Epithelial cell of prostate (primary cell): ENCODE data around the gene PSME3IP1.

ENCODE experiments used
- DNase-seq: peaks from one replicate; pipeline ENCODE4 v3.0.0-alpha.2; 2011; ENCODE audit warnings: low read depth, low spot score
- H3K27ac ChIP-seq: fragments of 450-650 bp; 2 replicates; pipeline ENCODE4 v1.5.1; 2017; ENCODE audit warnings: mild to moderate bottlenecking

PSME3IP1 gene

GRCh38 chr16:57147381-57148221, 38.2 kb downstream of the PSME3IP1 start:
- H3K27ac ChIP-seq: peak overlapping the region; percentile 17
- peak; percentile 16 for DNase-seq

GRCh38 chr16:57146735-57147134, 39.1 kb downstream of the PSME3IP1 start:
- no peak for DNase-seq
- H3K27ac ChIP-seq: no peak overlapping the region

GRCh38 chr16:57146040-57146647, 39.7 kb downstream of the PSME3IP1 start:
- H3K27ac ChIP-seq: no peak overlapping the region
- no peak for DNase-seq

- no peak for DNase-seq
- no peak overlapping the region for H3K27ac ChIP-seq
These were observed 40.5 kb downstream of the PSME3IP1 start for GRCh38 chr16:57145046-57146021.

- DNase-seq: no peak
- H3K27ac ChIP-seq: no peak overlapping the region
These were observed 41.8 kb downstream of the PSME3IP1 start for GRCh38 chr16:57144027-57144426.

- no peak overlapping the region for H3K27ac ChIP-seq
- DNase-seq: no peak
These were observed 42.5 kb downstream of the PSME3IP1 start for GRCh38 chr16:57143149-57143921.

- no peak overlapping the region for H3K27ac ChIP-seq
- DNase-seq: no peak
These were observed 43.8 kb downstream of the PSME3IP1 start for GRCh38 chr16:57141822-57142631.

GRCh38 chr16:57140931-57141668, 44.7 kb downstream of the PSME3IP1 start:
- DNase-seq: no peak
- H3K27ac ChIP-seq: no peak overlapping the region

- no peak overlapping the region for H3K27ac ChIP-seq
- DNase-seq: no peak
These were observed 47.4 kb downstream of the PSME3IP1 start for GRCh38 chr16:57138281-57138935.

GRCh38 chr16:57137566-57138273, 48.1 kb downstream of the PSME3IP1 start:
- H3K27ac ChIP-seq: no peak overlapping the region
- DNase-seq: no peak

GRCh38 chr16:57137043-57137442, 48.8 kb downstream of the PSME3IP1 start:
- DNase-seq: no peak

GRCh38 chr16:57134982-57135381, 50.9 kb downstream of the PSME3IP1 start:
- H3K27ac ChIP-seq: no peak overlapping the region

More at GRCh38 chr16:57137043-57137442, 48.8 kb downstream of the PSME3IP1 start:
- no peak overlapping the region for H3K27ac ChIP-seq

GRCh38 chr16:57133886-57134285, 52.0 kb downstream of the PSME3IP1 start:
- H3K27ac ChIP-seq: no peak overlapping the region
- DNase-seq: no peak

More at GRCh38 chr16:57134982-57135381, 50.9 kb downstream of the PSME3IP1 start:
- no peak for DNase-seq

- no peak for DNase-seq
- no peak overlapping the region for H3K27ac ChIP-seq
These were observed 52.8 kb downstream of the PSME3IP1 start for GRCh38 chr16:57133031-57133430.

GRCh38 chr16:57132470-57132869, 53.4 kb downstream of the PSME3IP1 start:
- DNase-seq: no peak
- no peak overlapping the region for H3K27ac ChIP-seq

- DNase-seq: no peak
- H3K27ac ChIP-seq: no peak overlapping the region
These were observed 54.4 kb downstream of the PSME3IP1 start for GRCh38 chr16:57131351-57131970.

- no peak for DNase-seq
- H3K27ac ChIP-seq: no peak overlapping the region
These were observed 54.9 kb downstream of the PSME3IP1 start for GRCh38 chr16:57130950-57131321.
